Tongue (tissue), 2 donors: ENCODE measurements around the gene ATP8A1. TPM values are rescaled to one million over a fixed set of nuclear protein-coding genes. Genes with fewer than 3 reads are reported as not detected.
"Not testable (repeated sequence)": the region's sequence is repeated elsewhere in the genome, so short reads cannot be mapped to it uniquely, and the experiment has no call there.

Experiments
- DNase-seq: peaks from one replicate; pipeline ENCODE4 v3.0.0-alpha.2; 2015
- total RNA-seq: library from RNA; depleted of rRNA; stranded (reverse); fragments of >200 nt; gene quantifications from one replicate; pipeline ENCODE4 v1.2.3, GENCODE V29; 2014

Gene ATP8A1
- total RNA-seq, 1 donor from 2014 or later: 14.8 TPM

DNA sequence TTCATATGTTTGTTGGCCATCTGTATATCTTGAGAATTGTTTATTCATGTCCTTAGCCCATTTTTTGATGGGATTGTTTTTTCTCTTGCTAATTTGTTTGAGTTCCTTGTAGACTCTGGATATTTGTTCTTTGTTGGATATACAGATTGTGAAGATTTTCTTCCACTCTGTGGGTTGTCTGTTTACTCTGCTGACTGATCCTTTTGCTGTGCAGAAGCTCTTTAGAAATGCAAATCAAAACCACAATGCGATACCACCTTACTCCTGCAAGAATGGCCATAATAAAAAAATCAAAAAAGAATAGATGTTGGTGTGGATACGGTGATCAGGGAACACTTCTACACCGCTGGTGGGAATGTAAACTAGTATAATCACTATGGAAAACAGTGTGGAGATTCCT is 189.1 kb downstream of the ATP8A1 start:
- DNase-seq: not testable (repeated sequence)

DNA sequence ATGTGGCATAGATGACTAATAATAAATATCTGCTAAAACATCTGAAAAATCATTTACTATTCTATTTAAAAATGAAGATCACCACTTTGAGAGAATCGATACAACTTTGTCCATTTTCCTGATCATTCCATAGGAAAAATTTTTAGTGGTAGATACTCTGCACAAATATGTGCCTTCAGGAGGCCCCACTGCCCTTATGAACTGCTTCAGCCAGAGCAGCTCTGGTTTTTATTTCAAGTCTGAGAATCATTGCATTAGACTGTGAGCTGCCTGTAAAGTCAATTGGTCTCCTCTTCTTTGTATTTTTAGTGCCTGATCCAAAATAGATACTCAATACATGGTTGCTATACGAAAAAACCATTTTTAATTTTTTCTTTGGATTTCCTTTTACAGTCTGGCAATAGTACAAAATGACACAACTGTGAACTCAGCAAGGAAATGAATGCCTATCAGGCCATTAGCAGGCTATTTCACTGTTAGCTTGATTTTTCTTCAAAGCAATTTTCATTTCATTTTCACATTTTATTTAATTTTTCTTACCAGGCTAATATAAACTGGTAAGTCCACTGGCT is 190.5 kb downstream of the ATP8A1 start:
- no peak for DNase-seq

DNA sequence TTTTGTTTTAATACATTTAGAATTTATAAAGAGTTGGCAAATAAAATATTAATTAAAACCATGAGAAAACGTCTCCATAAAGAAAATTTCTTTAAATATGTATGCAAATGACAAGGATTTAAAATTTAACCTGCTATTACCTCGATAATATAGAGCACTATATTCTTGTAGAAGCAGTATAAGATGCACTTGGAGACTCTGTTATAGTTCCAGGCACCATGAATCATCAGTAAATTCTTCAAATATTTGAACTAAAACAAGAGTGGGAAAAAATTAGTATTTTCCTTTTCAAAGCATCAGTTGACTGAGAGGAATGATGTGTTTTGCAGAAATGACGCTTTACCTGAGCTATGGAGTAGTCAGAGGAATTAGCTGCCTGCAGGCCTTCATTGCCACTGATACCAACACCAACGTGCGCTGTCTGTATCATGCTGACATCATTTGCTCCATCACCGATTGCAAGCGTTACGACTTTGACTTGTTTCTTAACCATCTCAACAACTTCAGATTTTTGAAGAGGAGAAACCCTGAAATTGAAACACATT is 192.3 kb downstream of the ATP8A1 start:
- no peak for DNase-seq

DNA sequence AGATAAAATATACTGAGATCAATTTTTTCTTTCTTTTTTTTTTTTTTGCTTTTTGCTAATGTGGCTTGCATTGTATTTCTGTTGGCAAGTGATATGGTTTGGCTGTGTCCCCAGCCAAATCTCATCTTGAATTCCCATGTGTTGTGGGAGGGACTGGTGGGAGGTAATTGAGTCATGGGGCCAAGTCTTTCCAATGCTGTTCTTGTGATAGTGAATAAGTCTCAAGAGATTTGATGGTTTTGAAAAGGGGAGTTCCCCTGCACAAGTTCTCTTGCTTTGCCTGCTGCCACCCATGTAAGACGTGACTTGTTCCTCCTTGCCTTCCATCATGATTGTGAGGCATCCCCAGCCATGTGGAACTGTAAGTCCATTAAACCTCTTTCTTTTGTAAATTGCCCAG is 195.7 kb downstream of the ATP8A1 start:
- not testable (repeated sequence) for DNase-seq

DNA sequence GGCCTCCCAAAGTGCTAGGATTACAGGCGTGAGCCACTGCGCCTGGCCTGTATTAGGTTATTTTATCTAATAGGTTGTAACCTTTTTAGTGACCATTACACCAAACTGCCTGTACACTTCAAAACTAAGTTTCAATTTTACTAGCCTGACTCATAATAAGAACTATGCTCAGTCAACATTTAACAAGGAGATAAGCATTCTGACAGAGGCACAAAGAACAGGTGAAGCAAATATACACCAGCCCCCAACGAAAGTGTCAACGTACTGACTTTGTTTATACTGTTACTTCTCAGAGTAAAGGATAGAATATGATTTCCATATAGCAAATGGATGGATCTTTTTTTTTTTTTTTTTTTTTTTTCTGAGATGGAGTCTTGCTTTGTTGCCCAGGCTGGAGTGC is 196.9 kb downstream of the ATP8A1 start:
- DNase-seq: no peak

DNA sequence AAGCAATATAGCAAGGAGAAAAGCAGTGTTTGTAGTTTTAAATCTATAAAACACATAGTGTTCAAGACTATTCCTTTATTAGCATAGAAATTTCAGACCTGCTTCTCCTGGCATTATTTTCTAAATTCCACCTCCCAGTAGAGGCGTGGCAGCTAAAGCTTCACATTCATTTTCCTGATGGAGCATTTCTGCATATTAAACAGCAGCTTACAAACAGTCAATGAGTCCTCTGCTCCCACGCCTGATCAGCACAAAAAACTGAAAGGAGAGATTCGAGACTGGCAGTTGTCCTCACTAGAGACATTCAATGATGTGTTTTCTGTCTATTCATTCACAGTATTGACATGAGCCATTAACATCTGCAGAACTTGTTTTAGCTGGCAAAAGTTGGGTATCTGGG is 198.2 kb downstream of the ATP8A1 start:
- no peak for DNase-seq

DNA sequence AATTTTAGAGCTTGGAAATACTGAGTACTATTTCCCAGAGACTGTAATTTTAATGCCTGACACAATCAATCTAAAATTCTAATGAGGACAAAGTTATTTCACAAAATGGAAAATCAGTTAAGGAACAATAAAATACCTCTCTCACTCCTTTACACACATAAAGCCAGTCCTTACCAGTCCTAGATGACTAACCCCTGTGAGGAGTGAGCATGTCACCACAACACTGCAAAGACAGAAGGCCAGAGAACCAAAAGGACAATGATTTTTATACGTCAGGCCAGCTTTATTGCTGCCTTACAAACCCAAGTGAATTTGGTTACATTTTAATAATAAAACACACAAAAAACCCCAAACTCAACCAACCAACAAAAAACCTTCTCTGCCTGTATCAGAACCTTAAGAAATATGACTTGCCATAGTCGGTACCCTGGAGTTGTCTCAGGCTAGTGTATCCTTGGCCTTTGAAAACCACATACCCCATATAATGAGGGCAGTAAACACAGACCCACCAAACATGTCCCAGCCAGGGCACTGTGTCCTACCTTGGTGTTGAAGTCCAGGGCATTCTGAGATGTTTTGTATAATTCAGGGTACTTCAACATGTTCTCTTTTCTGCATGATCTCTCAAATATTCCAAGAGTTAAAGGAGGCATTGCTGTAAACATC is 202.0 kb downstream of the ATP8A1 start:
- DNase-seq: no peak

DNA sequence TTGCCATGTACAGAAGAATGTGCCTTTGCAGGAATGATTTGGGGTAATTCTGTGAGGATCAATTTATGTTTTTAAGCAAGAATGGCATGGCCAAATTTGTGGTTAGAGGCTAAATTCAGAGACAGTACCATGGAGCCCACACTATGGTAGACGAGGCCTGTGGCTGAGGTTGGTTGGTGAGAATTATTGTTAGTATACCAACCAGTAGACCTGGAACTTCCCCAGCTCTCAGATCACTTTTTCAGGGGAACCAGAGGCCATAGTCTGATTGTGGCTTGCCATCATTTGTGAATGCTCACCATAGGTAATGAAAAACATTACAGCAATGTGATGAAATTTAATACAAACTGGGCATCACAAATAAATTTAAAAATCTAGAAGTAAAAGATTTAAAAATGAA is 203.3 kb downstream of the ATP8A1 start:
- DNase-seq: no peak

DNA sequence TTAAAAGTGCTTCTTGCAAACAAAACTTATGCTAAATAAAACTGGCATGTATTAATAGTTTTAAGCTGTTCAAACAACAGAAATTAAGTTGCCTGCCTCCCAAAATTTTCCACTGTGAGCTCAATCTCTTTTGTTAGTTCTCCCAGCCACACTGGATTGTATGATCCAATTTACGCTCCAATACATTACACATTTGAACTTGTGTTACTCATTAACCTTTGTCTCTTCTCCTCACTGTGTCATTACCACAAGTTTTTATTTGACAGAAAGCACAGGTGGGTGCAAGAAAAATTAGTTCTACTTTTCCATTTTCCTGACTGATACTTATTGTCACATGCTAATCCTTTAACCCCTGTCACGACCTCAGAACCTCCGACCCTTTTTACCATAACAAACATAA is 204.1 kb downstream of the ATP8A1 start:
- DNase-seq: no peak

DNA sequence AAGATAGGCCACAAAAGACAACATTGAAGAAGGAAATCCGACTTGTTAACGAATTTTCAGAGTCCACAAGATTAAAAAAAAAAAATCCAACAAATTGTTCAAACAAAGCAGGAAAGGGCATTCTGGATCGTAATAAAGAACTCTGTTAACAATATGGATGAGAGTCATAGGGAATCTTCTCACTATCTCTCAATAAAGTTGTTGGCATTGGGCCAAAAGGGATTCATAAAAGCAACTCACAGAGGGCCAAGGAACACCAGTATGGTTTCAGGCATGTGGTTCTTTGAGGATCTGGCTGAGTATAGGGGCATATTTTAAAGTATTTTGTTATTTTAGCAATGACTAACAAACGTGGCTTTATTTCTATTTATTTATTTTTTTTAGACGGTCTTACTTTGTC is 210.1 kb downstream of the ATP8A1 start:
- DNase-seq: no peak

DNA sequence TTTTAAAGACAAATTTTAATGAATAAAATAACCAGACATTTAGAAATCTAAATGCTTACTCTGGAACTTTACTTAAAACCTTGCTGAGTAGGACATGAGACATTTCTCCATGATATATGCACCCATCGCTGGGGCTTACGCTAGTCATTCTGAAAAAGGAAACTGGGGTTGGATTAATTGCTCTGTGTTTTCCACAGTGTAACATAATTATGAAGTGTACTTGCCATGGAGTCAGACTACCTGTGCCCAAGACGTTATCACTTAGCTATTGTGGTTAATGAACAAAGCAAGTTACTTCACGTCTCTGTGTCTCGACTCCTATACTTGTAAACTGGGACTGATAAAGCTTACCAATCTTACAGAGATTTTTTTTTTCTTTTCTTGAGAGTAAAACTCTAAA is 211.9 kb downstream of the ATP8A1 start:
- no peak for DNase-seq

DNA sequence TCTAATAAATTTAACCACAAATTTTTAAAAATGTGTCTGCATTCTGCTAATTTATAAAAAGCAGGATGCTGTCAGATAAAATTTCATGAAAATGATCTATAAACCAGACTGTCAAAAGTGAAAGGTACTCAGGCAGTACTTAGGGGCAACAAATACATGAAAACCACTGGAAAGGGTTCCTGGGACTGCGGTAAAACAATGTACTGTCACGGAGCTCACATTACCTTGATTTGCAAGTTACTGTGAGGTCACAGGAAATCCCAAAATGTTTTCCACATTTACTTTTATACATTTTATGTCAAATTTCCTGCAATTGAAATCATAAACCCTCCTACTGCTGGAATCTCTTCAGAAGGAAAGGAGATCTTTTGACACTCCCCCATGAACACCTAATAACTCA is 214.3 kb downstream of the ATP8A1 start:
- no peak for DNase-seq

DNA sequence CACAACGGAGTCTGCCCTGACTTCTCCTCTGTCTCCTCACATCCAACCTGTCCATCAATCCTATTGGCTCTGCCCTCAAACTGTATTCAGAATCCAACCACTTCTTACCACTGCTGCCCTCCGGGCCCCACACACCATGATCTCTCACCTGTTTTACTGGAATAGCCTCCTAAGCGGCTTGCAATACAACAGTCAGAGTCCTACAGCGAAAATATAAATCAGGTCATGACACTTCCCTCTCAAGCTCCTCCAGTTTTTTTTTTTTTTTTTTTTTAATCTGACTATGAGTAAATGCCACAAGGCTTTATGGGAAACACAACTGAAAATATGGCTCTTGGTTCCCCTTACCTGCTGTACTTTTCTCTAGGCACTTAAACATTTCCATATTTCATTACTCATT is 216.8 kb downstream of the ATP8A1 start:
- no peak for DNase-seq

DNA sequence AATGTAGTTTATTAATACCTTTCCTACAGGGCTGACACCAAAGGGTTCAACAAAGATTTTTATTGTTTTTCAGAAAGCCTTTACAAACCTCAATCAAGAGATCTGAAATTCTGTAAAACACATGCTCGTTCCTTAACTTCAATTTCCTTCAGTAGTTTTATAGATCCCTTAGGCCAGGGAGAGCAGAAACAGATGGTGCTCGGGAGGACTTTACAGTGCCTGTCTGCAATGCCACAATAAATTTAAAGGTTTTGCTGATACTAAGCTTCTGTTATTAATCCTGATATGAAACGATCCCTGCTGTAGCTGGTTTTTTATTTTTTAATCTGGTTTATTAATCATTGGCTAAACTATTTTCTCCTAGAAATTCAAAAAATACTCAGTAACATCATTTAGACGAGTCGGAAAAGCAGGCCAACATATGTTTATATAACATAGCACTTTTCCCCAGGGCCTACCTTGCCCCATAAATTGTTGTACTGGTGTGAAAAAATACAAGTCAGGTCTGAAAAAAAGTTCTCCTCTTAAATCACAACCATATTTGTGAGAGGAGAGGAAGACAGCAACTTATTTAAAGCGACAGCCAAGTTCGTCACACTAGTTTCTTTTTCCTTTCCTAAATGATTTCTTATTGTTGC is 219.9 kb downstream of the ATP8A1 start:
- no peak for DNase-seq

DNA sequence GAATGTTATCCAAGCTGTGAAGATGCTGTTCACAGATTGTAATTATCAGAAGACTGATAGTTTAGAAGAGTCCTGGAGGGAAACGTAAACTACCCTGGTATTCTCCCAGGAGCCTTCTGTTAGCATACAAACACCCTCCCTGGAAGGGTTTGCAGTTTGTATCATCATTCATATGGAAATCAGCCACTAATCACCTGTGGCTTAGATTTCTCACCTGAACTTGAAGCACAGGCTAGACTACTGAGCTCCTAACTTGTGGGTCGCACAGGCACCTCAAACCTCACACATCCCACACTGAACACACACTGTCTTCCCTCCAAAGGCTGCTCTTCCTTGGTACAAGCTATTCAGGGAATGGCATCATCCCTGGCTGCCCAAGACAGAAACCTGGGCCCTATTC is 228.9 kb downstream of the ATP8A1 start:
- DNase-seq: no peak

DNA sequence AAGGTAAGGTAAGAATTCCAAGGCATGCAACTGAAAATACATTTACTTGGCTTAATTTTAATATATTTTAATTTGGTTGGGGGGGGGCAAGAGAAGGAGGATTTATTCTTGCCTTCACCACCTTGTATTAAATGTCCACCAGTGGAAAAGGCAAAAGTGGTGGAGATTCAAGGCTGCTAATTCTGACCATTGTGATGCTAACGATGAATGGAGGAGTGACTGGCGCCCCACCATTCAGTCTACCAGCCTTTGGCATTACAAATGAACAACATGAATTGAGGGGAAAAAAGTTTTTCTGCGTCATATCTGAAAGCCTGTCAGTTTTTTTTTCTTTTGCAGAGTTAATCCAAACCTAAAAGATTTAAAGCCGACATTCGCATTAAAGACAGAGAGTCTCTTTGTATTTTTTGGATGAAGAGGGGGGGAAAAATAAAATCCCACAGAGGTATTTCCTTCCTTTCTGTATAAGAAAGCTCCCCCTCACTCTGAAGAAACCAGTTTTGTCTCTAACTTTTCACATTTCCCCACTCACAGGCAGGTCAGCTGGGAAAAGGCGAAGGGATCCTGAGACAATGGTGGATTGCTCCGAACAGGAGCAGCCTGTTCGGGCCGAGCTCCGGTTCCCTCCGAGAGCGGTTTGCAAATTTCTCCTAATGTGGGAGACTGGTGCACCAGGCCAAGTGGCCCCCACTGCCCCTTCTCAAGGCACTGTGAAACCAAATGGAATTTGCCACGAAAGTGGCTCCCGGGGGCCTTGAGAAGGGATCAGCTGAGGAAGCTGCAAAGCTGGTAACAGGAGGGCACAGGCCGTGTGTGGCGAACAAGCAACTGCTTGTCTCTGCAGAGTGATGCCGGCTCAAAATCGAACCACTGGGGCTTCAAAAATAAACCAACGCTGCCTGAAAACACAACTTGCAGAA is 231.5 kb downstream of the ATP8A1 start:
- no peak for DNase-seq

DNA sequence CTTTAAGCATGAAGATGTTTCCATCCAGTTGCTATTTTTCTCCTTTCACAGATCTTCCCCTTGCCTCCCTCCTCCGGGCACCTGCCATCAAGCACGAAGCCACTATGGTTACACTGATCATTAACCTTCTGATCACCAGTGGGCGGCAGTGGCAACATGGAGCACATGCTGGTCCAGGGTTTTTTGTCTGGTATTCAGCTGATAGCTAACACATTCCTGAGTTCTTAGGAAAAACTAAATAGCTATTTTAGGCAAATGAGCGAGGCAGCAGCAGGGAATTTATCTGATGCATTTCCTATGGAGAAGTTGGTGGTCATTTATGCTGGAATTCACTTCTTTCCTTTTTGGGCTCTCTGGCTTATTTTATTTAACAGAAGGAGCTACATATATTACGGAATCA is 236.8 kb downstream of the ATP8A1 start:
- no peak for DNase-seq

DNA sequence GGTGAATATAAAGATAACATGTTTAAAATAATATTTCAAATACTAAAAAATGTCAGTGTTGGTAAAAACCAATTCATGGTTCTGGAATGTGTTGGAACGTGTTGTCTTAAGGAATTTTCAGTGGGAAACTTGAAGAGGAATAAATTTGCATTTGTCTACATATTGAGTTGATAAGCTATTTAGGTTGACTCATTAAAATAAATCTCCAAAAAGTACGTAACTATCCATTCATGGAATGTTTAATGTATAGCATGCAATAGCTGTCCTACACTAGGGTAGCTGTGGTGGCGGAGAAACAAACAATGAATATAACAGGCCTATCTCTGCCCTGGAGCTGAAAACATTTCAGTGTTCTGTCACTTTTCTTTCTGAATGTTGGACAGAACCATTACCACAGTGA is 239.4 kb downstream of the ATP8A1 start:
- no peak for DNase-seq

DNA sequence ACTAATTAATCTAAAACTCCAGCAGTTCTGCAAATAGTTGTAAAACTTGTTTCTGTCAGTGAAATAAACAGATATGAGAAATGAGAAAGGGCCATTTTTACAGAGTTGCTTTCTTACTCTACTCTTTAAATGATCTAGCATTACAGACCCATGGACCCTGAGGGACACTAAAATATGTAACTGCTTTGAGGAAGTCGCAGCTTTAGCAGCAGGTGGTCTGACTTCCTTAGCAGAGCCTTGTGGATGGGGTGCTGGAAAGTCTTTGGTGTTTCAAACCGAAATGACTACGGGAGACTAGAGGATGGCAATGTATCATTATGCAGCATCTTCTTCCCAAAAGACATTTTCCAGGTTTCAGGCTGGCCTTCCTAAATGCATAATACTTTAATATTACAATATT is 240.9 kb downstream of the ATP8A1 start:
- DNase-seq: no peak

DNA sequence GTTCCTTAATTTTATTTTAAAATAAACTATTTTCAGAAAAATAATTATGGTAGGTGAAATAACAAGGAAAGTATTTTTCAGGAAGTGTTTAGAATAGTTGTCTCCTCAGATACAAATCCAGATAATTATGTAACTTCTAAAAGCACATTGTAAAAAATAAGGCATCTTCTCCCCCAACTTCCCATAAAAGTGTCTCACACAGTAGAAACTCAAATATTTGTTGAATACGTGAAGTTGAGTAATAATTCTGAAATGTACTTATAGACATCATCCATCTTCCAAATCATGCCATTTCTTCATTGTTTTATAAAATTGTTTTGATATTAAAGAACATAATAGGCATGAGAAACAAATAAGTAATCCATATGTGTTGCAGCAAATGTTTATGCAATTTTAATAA is 241.6 kb downstream of the ATP8A1 start:
- DNase-seq: no peak

DNA sequence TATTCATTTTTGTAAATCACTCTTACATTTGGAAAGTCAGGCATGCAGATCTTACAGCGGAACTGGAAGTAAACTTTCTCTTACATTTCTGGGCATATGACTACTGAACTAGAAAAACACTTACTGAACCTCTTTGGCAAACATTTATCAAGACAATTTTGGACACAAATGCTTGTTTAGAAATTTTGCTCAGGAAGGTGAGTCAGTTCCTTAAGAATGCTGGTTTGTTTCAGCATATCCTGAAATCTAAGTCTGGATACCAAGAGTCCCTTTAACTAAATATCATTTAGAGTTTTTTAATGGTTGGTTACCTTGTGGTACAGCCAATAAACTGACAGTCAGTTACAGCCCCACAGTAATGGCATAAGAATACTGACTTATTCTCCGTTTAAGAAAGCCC is 244.7 kb downstream of the ATP8A1 start:
- no peak for DNase-seq

DNA sequence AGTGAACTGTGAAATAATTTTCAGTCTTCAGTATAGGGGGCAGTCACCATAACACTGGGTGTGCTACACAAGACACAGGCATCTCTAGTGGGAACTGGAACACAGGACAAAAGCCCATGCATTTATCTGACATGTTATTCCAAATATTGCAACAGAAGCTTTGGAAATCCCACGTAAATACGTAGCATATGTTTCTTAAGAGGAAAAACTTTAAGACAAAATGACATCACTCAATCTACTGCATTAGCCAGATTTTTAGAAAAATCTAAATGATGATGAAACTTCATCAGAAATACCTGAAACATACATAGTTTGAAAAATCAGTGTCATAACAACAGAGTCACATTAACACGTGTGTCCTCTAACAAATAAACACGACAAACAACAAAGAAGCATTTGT is 245.1 kb downstream of the ATP8A1 start:
- DNase-seq: no peak

DNA sequence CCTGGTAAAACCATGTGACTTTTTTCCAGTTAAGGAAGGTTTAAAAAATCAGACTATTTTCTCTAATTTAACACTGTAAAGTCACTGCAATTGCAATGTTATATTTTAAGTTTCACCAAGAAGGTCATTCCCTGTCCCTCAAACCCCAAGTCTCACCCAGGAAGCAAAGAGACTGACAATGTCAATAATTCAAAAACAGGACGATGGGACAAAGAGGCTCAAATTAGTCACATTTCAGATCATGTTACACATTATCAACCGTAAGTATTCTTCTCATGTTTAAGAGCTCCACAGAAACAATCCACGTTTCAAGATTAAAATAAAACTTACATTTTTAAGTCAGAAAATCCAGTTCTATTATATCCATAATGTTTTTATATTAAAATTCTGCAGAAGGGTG is 246.5 kb downstream of the ATP8A1 start:
- DNase-seq: no peak
